HepG2 (cell line): ENCODE measurements around the gene LRRC74A. TPM values are rescaled to one million over a fixed set of nuclear protein-coding genes. Genes with fewer than 3 reads are reported as not detected.

Experiments used
- AHDC1 ChIP-seq: sonication (generic); formaldehyde crosslinking; IDR thresholded peaks from 2 replicates; pipeline ENCODE4 v1.5.1; 2020; ENCODE audit warnings: mild to moderate bottlenecking, missing genetic modification reagents, borderline replicate concordance
- ATAD3A ChIP-seq: sonication (generic); formaldehyde crosslinking; IDR thresholded peaks from 2 replicates; pipeline ENCODE4 v1.4.0; 2020; ENCODE audit warnings: missing genetic modification reagents
- ATF3 ChIP-seq: sonication (generic); formaldehyde crosslinking; IDR thresholded peaks from 2 replicates; pipeline ENCODE4 v1.4.0; 2020; ENCODE audit warnings: missing genetic modification reagents
- GMEB1 ChIP-seq: sonication (generic); formaldehyde crosslinking; IDR thresholded peaks from 2 replicates; pipeline ENCODE4 v1.5.1; 2020; ENCODE audit warnings: missing genetic modification reagents, mild to moderate bottlenecking, borderline replicate concordance
- HIC2 ChIP-seq: sonication (generic); formaldehyde crosslinking; IDR thresholded peaks from 2 replicates; pipeline ENCODE4 v1.9.0; 2022; ENCODE audit warnings: low read depth, missing genetic modification reagents
- HINFP ChIP-seq: sonication (generic); formaldehyde crosslinking; IDR thresholded peaks from 2 replicates; pipeline ENCODE4 v1.4.0; 2020; ENCODE audit warnings: low read depth, mild to moderate bottlenecking, missing genetic modification reagents
- HOXA9 ChIP-seq: sonication (generic); formaldehyde crosslinking; IDR thresholded peaks from 2 replicates; pipeline ENCODE4 v1.8.1; 2022; ENCODE audit warnings: missing genetic modification reagents, mild to moderate bottlenecking, moderate library complexity, borderline replicate concordance
- NFYB ChIP-seq: sonication (generic); formaldehyde crosslinking; IDR thresholded peaks from 2 replicates; pipeline ENCODE4 v1.4.0; 2020; ENCODE audit warnings: missing genetic modification reagents
- RARG ChIP-seq: sonication (generic); formaldehyde crosslinking; IDR thresholded peaks from 2 replicates; pipeline ENCODE4 v1.4.0; 2020; ENCODE audit warnings: low read depth, mild to moderate bottlenecking, missing genetic modification reagents
- RERE ChIP-seq: IDR thresholded peaks from 2 replicates; pipeline ENCODE4 v1.6.1; 2016; ENCODE audit warnings: low read depth, missing genetic modification reagents, missing compliant biosample characterization
- ZNF282 ChIP-seq: fragments of 450-650 bp; IDR thresholded peaks from 2 replicates; pipeline ENCODE4 v1.6.1; 2018; ENCODE audit not compliant: partially characterized antibody
- ZNF484 ChIP-seq: sonication (generic); formaldehyde crosslinking; IDR thresholded peaks from 2 replicates; pipeline ENCODE4 v1.5.1; 2020; ENCODE audit warnings: mild to moderate bottlenecking, low read depth, missing genetic modification reagents, borderline replicate concordance
- polyA plus RNA-seq, 8 experiments: library from polyadenylated mRNA; depleted of rRNA in 3 of 8; stranded (reverse) in 7 of 8; unstranded in 1 of 8; fragments of >200 nt; fragmentation: Illumina TruSeq in 4 of 8; extraction: Trizol in 4 of 8; gene quantifications; 2 replicates each; pipeline versions ENCODE4 v1.2.1 to v1.2.3, GENCODE V29; 2011 to 2016; ENCODE audit warnings: low read depth in 4 of 8, missing spikeins in 1 of 8, mixed read lengths in 1 of 8; ENCODE audit not compliant: insufficient read depth in 1 of 8
- total RNA-seq, 5 experiments: library from RNA; depleted of rRNA; stranded (reverse); fragments of >200 nt; fragmentation: Illumina TruSeq; extraction: Trizol; gene quantifications; 2 replicates each; pipeline ENCODE4 v1.2.3, GENCODE V29; 2016; ENCODE audit warnings: low read depth in 1 of 5

The LRRC74A gene
- total and polyA plus RNA-seq, 2 of the 13 experiments (the other 11 are each of a cell fraction or from before 2014, with no cell fraction given): not detected

GRCh38 chr14:76810953-76811400 lies 15.2 kb upstream of the LRRC74A start (continued):
- TF ChIP-seq AHDC1 (no peak), RERE (CRISPR knock-in tag) (no peak), HINFP (CRISPR knock-in tag) (no peak), NFYB (no peak), ATAD3A (no peak), RARG (CRISPR knock-in tag) (no peak), ZNF484 (CRISPR knock-in tag) (no peak), GMEB1 (CRISPR knock-in tag) (no peak), HIC2 (no peak), HOXA9 (CRISPR knock-in tag) (no peak), ATF3 (CRISPR knock-in tag) (no peak), ZNF282 (no peak)
